ENCODE measurements around the gene EEF1AKMT3. TPM values are rescaled to one million over a fixed set of nuclear protein-coding genes. Genes with fewer than 3 reads are reported as not detected.
"Not testable (repeated sequence)": the region's sequence is repeated elsewhere in the genome, so short reads cannot be mapped to it uniquely, and the experiment has no call there.

The EEF1AKMT3 gene
- polyA plus RNA-seq, 4 donors, result 9.7 to 15.1 (median 12.1) TPM

DNA sequence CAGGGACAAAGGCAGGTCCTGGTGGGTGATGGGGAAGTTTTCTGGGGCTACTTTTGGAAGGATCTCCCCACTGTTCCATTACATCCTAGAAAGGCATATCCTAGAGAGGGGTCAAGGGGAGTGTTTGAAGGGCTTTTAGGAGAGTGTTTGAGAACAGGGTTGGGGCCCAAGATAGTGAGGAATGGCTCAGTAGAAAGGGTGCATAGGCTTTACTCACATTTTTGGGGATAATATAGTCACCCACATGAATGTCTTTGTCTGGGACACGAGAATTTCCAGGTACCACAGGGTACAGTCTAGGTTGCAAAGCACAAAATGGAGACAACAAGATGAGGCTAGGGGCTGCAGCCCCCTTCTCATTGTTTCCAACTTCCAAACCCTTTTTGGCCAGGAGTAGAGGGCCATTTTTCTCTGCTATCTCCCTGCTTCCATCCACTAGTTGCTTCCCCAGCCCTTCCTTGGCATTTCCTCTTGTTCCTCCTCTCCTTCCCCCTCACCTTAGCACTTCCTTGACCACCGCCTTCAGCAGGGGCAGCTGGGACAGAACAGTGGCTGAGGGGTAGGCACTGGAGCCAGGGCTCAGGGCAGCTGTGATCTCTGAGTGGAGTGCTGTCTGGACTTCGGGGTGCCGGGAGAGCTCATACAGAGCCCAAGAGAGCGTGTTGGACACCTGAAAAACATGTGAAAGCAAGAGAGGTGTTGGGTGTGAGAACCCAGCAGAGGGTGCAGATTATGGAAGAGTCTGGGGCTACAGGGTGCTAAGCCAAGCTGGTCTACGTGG is 8.3 kb upstream of the EEF1AKMT3 start:
- DNase-seq (ENCODE audit: low read depth in 4 of 4, low spot score in 3 of 4), result no peak

- DNase-seq (ENCODE audit: low read depth in 4 of 4, low spot score in 3 of 4), result no peak
Measured at GRCh38 chr12:57764662-57765002, 7.8 kb upstream of the EEF1AKMT3 start.

GRCh38 chr12:57765003-57765697 is 7.3 kb upstream of the EEF1AKMT3 start:
- no peak for DNase-seq (ENCODE audit: low read depth in 4 of 4, low spot score in 3 of 4)

GRCh38 chr12:57765698-57766463 is 6.5 kb upstream of the EEF1AKMT3 start:
- no peak for DNase-seq (ENCODE audit: low read depth in 4 of 4, low spot score in 3 of 4)

GRCh38 chr12:57766464-57767304 is 5.7 kb upstream of the EEF1AKMT3 start, which contains the start of gene CYP27B1:
CYP27B1 (minus strand) TSS chr12:57767078; CDS start chr12:57767041, 37 bp downstream.
- no peak for DNase-seq (ENCODE audit: low read depth in 4 of 4, low spot score in 3 of 4)

DNA sequence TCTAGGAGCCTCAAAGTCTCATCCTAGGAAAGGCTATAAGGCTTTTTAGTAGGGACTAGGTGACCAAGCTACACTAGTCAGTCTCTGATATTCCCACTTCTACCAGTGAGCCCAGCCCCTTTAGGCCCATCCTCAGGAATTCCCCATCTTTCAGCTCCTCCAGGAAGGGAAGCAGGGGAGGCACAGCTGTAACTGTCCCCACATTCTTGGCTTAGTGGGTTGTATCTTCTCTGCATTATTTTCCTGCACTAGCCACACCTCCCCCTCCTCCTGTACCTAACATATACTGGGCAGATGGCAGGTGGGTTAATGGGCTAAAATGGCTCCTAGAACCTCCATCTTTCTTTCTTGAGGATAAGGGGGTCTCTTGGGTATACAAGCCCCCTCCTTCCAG is 5.1 kb upstream of the EEF1AKMT3 start:
- no peak for DNase-seq (ENCODE audit: low read depth in 4 of 4, low spot score in 3 of 4)

DNA sequence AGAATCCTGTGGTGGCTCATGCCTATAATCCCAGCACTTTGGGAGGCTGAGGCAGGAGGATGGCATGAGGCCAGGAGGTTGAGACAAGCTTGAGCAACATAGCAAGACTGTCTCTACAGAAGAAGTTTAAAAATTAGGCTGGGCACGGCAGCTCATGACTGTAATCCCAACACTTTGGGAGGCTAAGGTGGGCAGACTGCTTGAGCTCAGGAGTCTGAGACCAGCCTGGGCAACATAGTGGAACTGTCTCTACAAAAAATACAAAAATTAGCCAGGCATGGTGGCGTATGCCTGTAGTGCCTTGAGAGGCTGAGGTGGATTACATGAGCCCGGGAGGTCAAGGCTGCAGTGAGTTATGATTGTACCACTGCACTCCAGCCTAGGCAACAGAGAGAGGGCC is 4.5 kb upstream of the EEF1AKMT3 start:
- DNase-seq (ENCODE audit: low read depth in 4 of 4, low spot score in 3 of 4), result no peak

GRCh38 chr12:57769594-57769993 is 2.8 kb upstream of the EEF1AKMT3 start:
- no peak for DNase-seq (ENCODE audit: low read depth in 4 of 4, low spot score in 3 of 4)

- DNase-seq (ENCODE audit: low read depth in 4 of 4, low spot score in 3 of 4), result no peak
Measured at GRCh38 chr12:57770734-57771133, 1.7 kb upstream of the EEF1AKMT3 start.

GRCh38 chr12:57771236-57771872 is 1.1 kb upstream of the EEF1AKMT3 start:
- DNase-seq (ENCODE audit: low read depth in 4 of 4, low spot score in 3 of 4), result peak in 2 of 4 donors; percentile 76 to 87

DNA sequence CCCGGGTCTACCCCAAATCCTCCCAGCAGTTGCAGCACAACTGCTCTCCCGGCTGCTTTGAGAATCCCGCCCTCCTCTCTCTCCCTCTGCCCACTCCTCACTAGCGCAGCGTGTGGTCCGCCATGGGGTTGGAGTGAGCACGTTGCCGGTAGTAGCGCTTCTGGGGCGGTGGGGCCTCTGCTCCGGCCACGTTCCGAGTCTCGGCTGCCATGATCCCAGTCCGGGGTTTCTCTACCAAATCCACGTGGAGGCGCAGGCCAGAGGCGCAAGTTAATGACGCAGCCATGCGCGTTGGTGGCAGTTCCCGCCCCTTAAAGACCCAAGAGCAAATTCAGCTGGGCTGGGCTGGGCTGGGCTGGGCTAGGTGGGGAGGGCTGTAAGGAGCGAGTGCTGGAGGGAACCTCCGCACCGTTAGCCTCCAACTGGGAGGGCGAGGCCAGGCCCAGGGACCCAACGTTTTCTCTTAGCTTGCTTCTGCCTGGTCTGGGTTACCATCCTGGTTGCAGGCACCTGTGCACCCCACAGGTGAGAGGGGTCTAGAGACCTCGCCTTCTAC is 463 bp upstream of the EEF1AKMT3 start, which contains the start of gene METTL1:
METTL1 (minus strand) TSS at position 233 of the 556 bp plus-strand sequence; CDS start at position 211, 22 bp downstream.
- DNase-seq (ENCODE audit: low read depth in 4 of 4, low spot score in 3 of 4), result peak; percentile 93 to 98 (median 96)

DNA sequence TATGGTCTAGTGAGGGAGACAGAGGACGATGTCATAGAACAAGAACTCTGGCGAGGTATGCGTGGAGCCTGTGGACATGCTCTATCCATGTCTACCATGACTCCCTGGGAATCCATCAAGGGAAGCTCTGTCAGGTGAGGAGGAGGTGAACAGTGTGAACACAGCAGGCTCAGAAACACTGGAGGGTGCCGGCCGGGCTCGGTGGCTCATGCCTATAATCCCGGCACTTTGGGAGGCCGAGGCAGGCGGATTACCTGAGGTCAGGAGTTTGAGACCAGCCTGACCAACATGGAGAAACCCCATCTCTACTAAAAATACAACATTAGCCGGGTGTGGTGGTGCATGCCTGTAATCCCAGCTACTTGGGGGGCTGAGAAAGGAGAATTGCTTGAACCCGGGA is 2.2 kb downstream of the EEF1AKMT3 start:
- DNase-seq (ENCODE audit: low read depth in 4 of 4, low spot score in 3 of 4), result not testable (repeated sequence)

GRCh38 chr12:57775044-57775443 is 2.6 kb downstream of the EEF1AKMT3 start:
- DNase-seq (ENCODE audit: low read depth in 4 of 4, low spot score in 3 of 4), result no peak

DNA sequence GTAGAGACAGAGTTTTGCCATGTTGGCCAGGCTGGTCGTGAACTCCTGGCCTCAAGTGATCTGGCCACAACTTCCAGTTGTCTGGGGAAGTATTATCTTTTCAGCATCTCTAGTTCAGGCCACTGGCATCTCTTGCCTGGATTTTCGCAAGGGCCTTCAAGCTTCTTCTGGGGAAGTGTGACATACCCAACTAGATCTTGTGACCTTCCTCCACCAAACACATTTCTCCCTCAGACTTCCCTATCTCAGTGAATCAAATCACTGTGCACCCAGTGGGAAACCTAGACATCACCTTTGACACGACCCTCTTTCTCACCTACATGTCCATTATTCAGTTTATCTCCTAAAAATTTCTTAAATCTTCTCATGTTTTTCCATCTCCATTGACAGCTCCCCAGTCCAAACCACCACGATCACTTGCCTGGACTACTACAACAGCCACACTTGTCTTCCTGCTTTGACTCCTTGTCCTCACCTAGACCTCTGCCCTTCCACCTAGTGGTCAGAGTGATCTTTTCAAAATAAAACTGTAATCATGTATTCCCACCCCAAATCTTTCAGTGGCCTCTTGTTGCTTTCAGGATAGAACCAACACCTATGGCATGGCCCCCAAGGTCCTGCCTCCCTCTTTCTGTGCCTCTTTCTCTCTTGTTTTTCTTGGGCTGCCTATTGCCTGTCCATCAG is 3.3 kb downstream of the EEF1AKMT3 start:
- no peak for DNase-seq (ENCODE audit: low read depth in 4 of 4, low spot score in 3 of 4)

DNA sequence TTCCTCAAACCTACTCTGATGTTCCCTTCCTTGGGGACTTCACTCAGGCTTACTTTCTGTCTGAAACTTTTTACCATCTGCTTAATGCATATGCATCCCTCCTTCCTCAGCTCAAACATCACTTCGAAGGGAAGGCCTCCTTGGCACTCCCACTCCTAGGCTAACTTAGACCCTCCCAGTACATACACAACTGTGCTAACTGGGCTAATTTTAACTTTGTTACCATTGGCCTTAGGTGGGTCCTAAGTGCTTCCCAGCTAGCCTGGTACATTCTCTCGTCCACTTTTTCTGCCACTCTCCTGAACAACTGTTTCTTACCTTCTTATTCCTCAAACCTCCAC is 3.8 kb downstream of the EEF1AKMT3 start:
- DNase-seq (ENCODE audit: low read depth in 4 of 4, low spot score in 3 of 4), result no peak

- DNase-seq (ENCODE audit: low read depth in 4 of 4, low spot score in 3 of 4), result no peak
Measured at GRCh38 chr12:57777367-57777766, 5.0 kb downstream of the EEF1AKMT3 start.

- DNase-seq (ENCODE audit: low read depth in 4 of 4, low spot score in 3 of 4), result no peak
Measured at GRCh38 chr12:57777911-57778310, 5.5 kb downstream of the EEF1AKMT3 start.

DNA sequence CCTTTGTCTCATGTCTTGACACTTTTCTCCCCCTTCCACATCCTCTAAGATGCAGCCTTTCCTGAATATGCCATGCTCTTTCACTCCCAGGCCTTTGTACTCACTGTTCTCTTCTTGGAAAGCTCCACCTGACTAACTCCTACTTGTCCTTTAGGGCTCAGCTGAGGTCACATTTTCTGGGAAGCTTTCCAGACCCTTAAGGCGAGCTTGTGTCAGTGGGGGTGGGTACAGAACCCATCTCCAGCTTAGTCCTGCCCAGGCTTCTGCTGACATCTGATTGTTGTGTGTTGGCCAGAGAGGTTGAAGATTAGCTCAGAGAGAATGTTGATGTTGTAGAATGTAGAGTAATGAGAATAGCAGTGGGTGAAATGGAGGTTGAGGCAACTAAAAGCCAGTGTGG is 7.3 kb downstream of the EEF1AKMT3 start:
- no peak for DNase-seq (ENCODE audit: low read depth in 4 of 4, low spot score in 3 of 4)

DNA sequence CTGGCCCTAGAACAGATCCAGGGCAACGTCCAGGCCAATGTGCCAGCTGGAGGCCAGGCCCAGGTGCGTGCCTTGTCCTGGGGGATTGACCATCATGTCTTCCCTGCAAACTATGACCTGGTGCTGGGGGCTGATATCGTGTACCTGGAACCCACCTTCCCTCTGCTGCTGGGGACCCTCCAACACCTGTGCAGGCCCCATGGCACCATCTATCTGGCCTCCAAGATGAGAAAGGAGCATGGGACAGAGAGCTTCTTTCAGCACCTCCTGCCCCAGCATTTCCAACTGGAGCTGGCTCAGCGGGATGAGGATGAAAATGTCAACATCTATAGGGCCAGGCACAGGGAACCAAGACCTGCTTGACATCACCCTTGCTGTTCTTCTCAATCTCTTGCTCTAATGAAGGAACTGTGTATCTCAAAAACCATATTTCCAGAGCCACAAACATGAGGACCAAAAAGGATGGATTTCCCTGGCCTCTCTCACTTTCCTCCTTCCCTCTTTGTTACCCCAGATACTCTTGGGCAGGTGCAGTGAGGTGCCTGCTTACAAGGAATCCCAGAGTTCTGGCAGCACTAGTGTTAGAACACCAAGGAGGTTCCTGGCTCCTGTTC is 8.0 kb downstream of the EEF1AKMT3 start:
- no peak for DNase-seq (ENCODE audit: low read depth in 4 of 4, low spot score in 3 of 4)
